GM20000 (cell line): ENCODE data around the gene TMEM151B.

Source experiments
- DNase-seq: peaks from one replicate; pipeline ENCODE4 v3.0.0; 2012; ENCODE audit warnings: low spot score
- TF ChIP-seq, protein P1 (sequence below): IDR thresholded peaks from 2 replicates; pipeline ENCODE4 v1.5.1; 2012; ENCODE audit warnings: mild to moderate bottlenecking, control low read depth; ENCODE audit errors: extremely low read depth, missing control alignments

The TMEM151B gene

DNA sequence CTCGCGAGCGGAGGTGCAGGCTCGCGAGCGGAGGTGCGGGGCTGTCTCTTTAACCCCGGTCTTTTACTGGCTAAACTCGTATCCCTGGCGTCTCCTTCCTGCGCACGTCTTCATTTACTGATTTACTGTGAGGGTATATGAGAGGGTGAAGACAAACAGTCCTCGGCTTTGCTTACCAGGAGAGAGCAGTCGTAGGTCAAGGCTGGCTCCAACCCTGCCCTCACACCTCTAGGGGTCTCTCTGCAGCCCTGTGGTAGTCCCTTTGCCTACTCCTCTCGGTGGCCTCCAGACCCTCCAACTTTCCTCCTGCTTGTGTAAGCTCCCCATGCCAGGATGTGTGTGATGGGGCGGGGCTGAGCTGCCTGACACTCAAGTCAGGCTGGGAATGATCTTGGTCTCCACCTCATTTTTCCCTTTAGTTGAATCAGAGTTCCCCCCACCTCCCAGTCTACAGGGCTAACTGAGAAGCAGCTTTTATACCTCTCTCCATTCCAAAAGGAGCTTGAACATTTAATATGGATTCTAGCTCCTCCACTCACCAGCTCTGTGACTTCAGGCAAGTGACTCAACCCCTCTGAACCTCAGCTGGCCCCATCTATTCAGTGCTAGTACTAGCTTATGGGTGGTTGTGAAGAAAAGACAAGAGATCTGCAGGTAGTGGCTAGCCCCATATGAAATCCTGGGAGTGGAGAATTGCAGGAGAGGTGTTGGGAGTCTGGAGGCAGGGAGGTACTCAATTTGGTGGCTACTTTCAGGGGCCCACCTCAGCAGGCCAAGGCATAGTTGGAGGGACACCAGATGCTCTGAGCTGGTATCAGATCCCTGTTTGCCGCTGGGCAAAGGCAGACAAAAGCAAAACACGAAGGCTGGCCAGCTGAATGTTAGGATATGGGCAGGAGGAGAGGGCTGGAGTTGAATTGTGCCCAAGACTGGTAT, 46.0 kb upstream of the TMEM151B start:
- TF ChIP-seq, protein P1, sequence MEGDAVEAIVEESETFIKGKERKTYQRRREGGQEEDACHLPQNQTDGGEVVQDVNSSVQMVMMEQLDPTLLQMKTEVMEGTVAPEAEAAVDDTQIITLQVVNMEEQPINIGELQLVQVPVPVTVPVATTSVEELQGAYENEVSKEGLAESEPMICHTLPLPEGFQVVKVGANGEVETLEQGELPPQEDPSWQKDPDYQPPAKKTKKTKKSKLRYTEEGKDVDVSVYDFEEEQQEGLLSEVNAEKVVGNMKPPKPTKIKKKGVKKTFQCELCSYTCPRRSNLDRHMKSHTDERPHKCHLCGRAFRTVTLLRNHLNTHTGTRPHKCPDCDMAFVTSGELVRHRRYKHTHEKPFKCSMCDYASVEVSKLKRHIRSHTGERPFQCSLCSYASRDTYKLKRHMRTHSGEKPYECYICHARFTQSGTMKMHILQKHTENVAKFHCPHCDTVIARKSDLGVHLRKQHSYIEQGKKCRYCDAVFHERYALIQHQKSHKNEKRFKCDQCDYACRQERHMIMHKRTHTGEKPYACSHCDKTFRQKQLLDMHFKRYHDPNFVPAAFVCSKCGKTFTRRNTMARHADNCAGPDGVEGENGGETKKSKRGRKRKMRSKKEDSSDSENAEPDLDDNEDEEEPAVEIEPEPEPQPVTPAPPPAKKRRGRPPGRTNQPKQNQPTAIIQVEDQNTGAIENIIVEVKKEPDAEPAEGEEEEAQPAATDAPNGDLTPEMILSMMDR, result peak; percentile 20
- DNase-seq, result peak; percentile 55

DNA sequence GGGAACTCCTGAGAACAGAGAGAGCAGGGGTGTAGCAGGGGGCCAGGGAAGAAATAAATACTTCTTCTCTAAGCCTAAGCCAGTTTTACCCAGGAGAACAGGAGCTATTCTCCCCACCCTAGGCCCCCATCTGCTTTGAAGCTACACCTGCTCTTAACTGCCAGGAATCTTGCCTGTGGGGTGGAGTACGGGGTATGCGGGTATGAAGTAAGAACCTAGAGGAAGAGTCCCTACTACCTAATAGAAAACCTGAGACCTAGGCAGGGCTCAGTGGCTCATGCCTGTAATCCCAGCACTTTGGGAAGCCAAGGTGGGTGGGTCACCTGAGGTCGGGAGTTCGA, 45.3 kb upstream of the TMEM151B start:
- DNase-seq, result peak; percentile 18
- TF ChIP-seq, protein P1, result no peak

DNA sequence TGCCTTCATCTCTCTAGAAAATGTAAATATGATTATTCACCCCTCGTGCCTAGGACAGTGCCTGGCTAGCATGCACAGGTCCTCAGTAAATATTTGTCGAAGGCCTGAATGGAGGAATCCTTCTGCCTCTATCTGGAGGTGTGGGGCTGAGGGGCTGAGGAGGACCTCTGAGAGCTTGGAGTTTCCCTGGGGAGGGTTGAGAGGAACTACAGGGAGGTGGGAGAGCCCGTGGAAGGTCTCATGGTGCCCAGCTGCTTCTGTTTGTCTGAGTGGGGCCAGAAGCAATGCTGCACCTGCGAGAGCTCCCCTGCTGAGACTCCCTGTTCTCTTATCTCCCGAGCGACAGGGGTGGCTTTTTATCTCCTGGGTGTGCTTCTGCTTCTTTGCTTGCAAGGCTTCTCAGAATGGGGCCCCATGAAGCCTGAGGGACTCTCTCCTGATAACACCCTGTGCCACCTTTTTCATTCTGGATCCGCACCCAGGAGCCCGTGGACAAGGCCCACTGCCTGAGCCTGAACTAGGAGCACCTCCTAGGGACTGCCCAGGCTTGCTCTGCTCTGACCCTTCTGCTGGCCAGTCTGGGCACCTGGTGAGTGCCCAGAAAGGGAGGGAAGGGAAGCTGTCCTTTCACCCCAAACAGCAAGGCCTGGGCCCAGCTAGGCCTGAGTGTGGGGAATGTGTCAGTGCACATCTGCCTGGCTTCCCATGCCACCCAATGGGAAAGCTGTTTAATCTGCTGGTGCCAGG, 44.5 kb upstream of the TMEM151B start:
- DNase-seq, result peak; percentile 23
- TF ChIP-seq, protein P1, result no peak

DNA sequence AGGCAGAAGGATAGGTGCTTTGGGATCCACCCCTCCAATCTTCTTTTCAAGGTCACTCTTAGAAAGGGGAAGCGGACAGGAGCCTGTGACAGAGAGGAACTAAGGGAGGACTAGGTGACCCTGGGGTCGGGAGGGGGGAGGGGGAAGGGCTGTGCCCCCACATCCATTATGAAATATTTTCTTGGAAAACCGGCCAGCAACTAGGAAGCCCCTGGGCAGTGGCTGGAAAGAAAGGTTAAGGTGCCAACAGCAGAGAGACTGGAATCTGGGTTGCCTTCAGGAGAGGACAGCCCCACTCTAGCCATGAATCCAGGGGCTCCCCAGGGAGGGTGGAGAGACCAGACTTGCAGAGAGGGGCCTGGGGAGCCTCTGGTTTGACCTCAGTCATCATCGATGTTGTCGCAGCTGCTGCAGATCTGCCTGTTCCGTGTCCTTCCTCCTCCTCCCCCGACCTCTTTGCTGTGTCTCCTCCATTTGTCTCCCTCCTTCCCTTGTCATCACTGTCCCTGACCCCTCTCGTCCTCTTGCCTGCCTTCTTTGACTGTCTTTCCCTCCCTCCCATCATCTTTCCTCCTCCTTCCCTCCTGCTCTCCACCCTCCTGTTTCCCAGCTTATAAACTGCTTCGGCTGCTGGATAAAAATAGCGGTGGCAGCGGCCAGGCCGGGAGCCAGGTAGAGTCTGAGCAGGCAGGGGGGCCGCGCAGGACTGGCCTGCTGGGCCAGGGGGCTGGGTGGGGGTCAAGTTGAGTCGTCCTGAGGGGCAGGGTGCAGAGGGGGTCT, 43.7 kb upstream of the TMEM151B start:
- TF ChIP-seq, protein P1, result no peak
- DNase-seq, result peak; percentile 12

DNA sequence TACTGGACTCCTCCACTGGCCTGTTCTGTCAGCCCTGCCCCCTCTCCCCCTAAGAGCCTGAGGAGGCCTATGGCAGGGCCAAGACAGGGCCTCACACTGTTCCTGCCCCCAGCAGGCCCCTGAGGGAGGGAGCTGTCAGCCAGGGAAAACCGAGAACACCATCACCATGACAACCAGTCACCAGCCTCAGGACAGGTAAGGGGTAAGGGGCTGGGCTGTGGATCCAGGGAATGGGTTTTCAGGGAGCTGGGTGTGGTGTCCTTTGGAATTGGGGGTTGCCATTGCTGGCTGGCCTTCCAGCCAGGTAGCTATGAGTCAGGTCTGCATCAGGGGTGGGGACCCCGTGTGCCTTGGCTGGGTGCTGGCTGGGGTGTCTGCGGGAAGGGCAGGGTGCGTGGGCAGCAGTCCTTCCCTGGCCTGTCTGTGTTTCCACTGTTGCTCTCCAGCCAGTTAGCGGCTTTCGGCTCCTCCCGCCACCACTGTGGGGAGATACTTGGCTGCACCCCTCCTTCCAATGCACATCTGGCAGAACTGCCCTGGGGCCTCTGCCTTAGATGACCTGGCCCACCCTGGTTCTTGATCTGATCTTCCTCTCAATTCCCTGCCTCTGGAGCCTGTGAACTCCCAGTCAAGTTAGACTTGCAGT, 43.0 kb upstream of the TMEM151B start:
- peak; percentile 10 for DNase-seq
- TF ChIP-seq, protein P1, result no peak

DNA sequence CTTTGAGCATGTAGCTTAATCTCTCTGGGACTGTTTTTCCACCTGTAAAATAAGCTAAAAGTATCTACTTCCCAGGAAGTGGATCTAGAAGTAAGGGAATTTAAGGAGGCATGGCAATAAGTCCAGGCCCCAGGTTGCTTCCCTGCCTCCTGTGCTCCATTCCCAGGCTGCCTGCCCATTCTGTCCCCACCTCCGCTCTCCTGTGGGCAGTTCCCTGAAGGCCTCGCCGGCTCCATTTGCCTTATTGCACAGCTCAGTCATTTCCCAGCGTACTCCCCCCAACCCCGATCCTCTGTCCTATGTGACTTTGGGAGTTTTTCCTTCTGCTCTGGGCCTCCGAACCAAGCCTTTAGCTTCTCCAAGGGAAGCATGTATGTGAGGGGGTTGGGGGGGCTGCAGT, 42.2 kb upstream of the TMEM151B start:
- DNase-seq, result peak; percentile 3
- TF ChIP-seq, protein P1, result no peak
